Measurements from ENCODE around the gene MKI67.

- TF ChIP-seq TCF7L2 (IDR thresholded peaks at IDR 0.05; ENCODE audit: low read depth, low read length) (no peak), MXI1 (IDR thresholded peaks at IDR 0.05; ENCODE audit: low read depth, low read length) (no peak), ZNF274 (IDR thresholded peaks at IDR 0.05; ENCODE audit: borderline replicate concordance, low read depth, low read length) (no peak), EHMT2 (IDR thresholded peaks at IDR 0.05) (no peak), MYNN (IDR thresholded peaks at IDR 0.05) (no peak), MYNN (CRISPR knock-in tag; IDR thresholded peaks at IDR 0.05) (no peak)
Observed at GRCh38 chr10:128072941-128073645, 53.1 kb downstream of the MKI67 start.

Measured in K562 (cell line).